Measurements from ENCODE around the gene SLC12A4. TPM values are rescaled to one million over a fixed set of nuclear protein-coding genes. Genes with fewer than 3 reads are reported as not detected.

SLC12A4 gene
- polyA plus RNA-seq, 1 donor (not counting 4 experiments of a cell fraction or from before 2014, with no cell fraction given): 59.3 TPM

- DNase-seq (ENCODE audit: low read depth, low spot score) (peak; percentile 64), FAIRE-seq (peak; percentile 71)
- peaks cover 7% of the 10 kb centered on the region for H4K20me1 ChIP-seq (ENCODE audit: control insufficient read depth, extremely low read depth, insufficient read depth, low read length)
- peaks cover 7% of the 10 kb centered on the region for H3K9me1 ChIP-seq (ENCODE audit: control insufficient read depth, extremely low read depth, insufficient read depth, low read length)
- peak overlapping the region; percentile 83 for H3K4me2 ChIP-seq (ENCODE audit: control insufficient read depth, extremely low read depth, insufficient read depth, low read depth, low read length)
- TF ChIP-seq EZH2 (IDR thresholded peaks at IDR 0.05; ENCODE audit: low read length) (no peak), CTCF (optimal IDR thresholded peaks at IDR 0.05 in 1 of 3, IDR thresholded peaks at IDR 0.05 in 1 of 3, conservative IDR thresholded peaks at IDR 0.05 in 1 of 3; ENCODE audit: extremely low read depth in 1 of 3, insufficient read depth in 2 of 3, low read length in 3 of 3) (no peak)
- dilution Hi-C loops (cut with MboI; ENCODE audit: extremely low pct_ligation_motif_present, low sequenced_read_pairs): no loop called here
- no peaks in the 10 kb centered on the region for H3K27me3 ChIP-seq (ENCODE audit: control insufficient read depth, extremely low read depth, insufficient read depth, low read length)
- peak overlapping the region; percentile 94 for H3K9ac ChIP-seq (ENCODE audit: control insufficient read depth, extremely low read depth, insufficient read depth, low read length)
- H3K79me2 ChIP-seq (ENCODE audit: control insufficient read depth, insufficient read depth, low read length): peaks cover 38% of the 10 kb centered on the region
- peak overlapping the region; percentile 64 to 91 (median 73) for H3K4me3 ChIP-seq (ENCODE audit: control insufficient read depth in 2 of 3, extremely low read depth in 1 of 3, insufficient read depth in 2 of 3, low read depth in 1 of 3, low read length in 3 of 3)
- H3K9me3 ChIP-seq (ENCODE audit: control insufficient read depth, low read depth, low read length): no peaks in the 10 kb centered on the region
- peaks cover 70% of the 10 kb centered on the region for H3K4me1 ChIP-seq (ENCODE audit: control insufficient read depth, extremely low read depth, insufficient read depth, low read length)
- H3K36me3 ChIP-seq (ENCODE audit: control insufficient read depth in 2 of 2, extremely low read depth in 1 of 2, insufficient read depth in 2 of 2, low read length in 2 of 2): peaks cover 4 to 30% of the 10 kb centered on the region in 2 experiments
- H3K27ac ChIP-seq (ENCODE audit: control insufficient read depth, insufficient read depth, low read length): peak overlapping the region; percentile 89
- no peak overlapping the region for H2AFZ ChIP-seq (ENCODE audit: control insufficient read depth, low read length)
These were observed 2.5 kb downstream of the SLC12A4 start for GRCh38 chr16:67965668-67966548.

GRCh38 chr16:67964477-67965131, 3.8 kb downstream of the SLC12A4 start:
- no peaks in the 10 kb centered on the region for H3K9me3 ChIP-seq (ENCODE audit: control insufficient read depth, low read depth, low read length)
- no peak overlapping the region for H2AFZ ChIP-seq (ENCODE audit: control insufficient read depth, low read length)
- no peak for DNase-seq (ENCODE audit: low read depth, low spot score)
- H3K27me3 ChIP-seq (ENCODE audit: control insufficient read depth, extremely low read depth, insufficient read depth, low read length): no peaks in the 10 kb centered on the region
- no peak overlapping the region for H3K4me3 ChIP-seq (ENCODE audit: control insufficient read depth in 2 of 3, extremely low read depth in 1 of 3, insufficient read depth in 2 of 3, low read depth in 1 of 3, low read length in 3 of 3)
- H3K9me1 ChIP-seq (ENCODE audit: control insufficient read depth, extremely low read depth, insufficient read depth, low read length): peaks cover 8% of the 10 kb centered on the region
- H3K4me2 ChIP-seq (ENCODE audit: control insufficient read depth, extremely low read depth, insufficient read depth, low read depth, low read length): peak overlapping the region; percentile 4
- no peak overlapping the region for H3K9ac ChIP-seq (ENCODE audit: control insufficient read depth, extremely low read depth, insufficient read depth, low read length)
- no peak for TF ChIP-seq CTCF (optimal IDR thresholded peaks at IDR 0.05 in 1 of 3, IDR thresholded peaks at IDR 0.05 in 1 of 3, conservative IDR thresholded peaks at IDR 0.05 in 1 of 3; ENCODE audit: extremely low read depth in 1 of 3, insufficient read depth in 2 of 3, low read length in 3 of 3)
- TF ChIP-seq EZH2 (IDR thresholded peaks at IDR 0.05; ENCODE audit: low read length): no peak
- peaks cover 17 to 42% of the 10 kb centered on the region in 2 experiments for H3K36me3 ChIP-seq (ENCODE audit: control insufficient read depth in 2 of 2, extremely low read depth in 1 of 2, insufficient read depth in 2 of 2, low read length in 2 of 2)
- H3K4me1 ChIP-seq (ENCODE audit: control insufficient read depth, extremely low read depth, insufficient read depth, low read length): peaks cover 83% of the 10 kb centered on the region
- H3K79me2 ChIP-seq (ENCODE audit: control insufficient read depth, insufficient read depth, low read length): peaks cover 46% of the 10 kb centered on the region
- peak; percentile 5 for FAIRE-seq
- peaks cover 9% of the 10 kb centered on the region for H4K20me1 ChIP-seq (ENCODE audit: control insufficient read depth, extremely low read depth, insufficient read depth, low read length)
- dilution Hi-C loops (cut with MboI; ENCODE audit: extremely low pct_ligation_motif_present, low sequenced_read_pairs): no loop called here
- no peak overlapping the region for H3K27ac ChIP-seq (ENCODE audit: control insufficient read depth, insufficient read depth, low read length)

All from keratinocyte (primary cell).